ENCODE data around the gene EDRF1. TPM values are rescaled to one million over a fixed set of nuclear protein-coding genes. Genes with fewer than 3 reads are reported as not detected.

The EDRF1 gene
- total RNA-seq, 4 donors from 2014 or later, result 8.1 to 19.4 (median 10.3) TPM

DNA sequence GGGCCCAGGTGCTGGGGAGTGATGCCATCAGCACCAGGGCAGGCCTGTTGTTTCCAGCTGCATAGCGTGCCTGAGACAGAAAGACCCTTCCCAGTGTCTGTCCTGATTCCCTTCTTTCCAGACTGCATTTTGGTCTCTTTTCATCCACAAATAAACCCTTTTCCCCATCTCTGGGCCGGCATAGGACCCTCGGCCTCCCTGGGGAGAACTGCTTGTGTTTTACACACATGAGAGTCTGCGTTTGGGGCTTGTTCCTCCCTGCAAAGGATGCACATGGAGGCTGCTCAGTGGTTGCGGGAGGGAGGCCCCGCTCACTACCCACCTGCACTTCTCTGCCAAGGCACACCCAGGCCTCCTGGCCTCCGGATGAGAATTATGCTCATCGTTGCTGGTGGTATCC, 61.9 kb downstream of the EDRF1 start:
- Histone ChIP-seq H3K36me3 (no peaks in the 10 kb centered on the region), H3K27me3 (no peaks in the 10 kb centered on the region), H3K9me3 (no peaks in the 10 kb centered on the region), H3K27ac (no peak overlapping the region), H3K4me1 (no peaks in the 10 kb centered on the region), H3K4me3 (no peak overlapping the region)
- no peak for DNase-seq
- no peak for ATAC-seq
- in situ Hi-C loops (cut with MboI; ENCODE audit: low sequenced_read_pairs in 4 of 4), result no loop called here
- TF ChIP-seq CTCF (IDR thresholded peaks at IDR 0.05 in 4 of 5, conservative IDR thresholded peaks at IDR 0.05 in 1 of 5) (no peak), POLR2A (IDR thresholded peaks at IDR 0.05) (no peak)
- intact Hi-C loops (cut with DNase I; ENCODE audit: low total_unique reads), result no loop called here

DNA sequence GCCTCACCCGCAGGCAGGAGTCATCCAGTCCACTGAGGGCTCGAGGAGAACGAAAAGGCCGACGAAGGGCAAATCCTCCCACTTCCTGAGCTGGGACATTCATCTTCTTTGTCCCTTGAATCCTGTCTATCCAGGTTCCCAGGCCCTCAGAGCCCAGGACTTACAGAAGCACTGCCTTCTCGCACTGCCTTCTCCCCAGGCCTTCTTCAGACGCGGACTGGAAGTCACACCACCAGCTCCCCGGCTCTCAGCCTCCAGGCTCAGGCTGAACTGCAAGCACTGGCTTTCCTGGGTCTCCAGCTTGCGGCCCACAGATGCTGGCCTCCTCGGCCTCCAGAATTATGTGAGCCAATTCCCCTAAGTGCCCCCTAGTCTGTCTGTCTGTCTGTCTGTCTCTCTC, 62.5 kb downstream of the EDRF1 start:
- no peaks in the 10 kb centered on the region for H3K9me3 ChIP-seq
- no peaks in the 10 kb centered on the region for H3K4me1 ChIP-seq
- H3K27ac ChIP-seq, result no peak overlapping the region
- H3K36me3 ChIP-seq, result no peaks in the 10 kb centered on the region
- in situ Hi-C loops (cut with MboI; ENCODE audit: low sequenced_read_pairs in 4 of 4), result no loop called here
- TF ChIP-seq CTCF (IDR thresholded peaks at IDR 0.05 in 4 of 5, conservative IDR thresholded peaks at IDR 0.05 in 1 of 5) (no peak), POLR2A (IDR thresholded peaks at IDR 0.05) (no peak)
- intact Hi-C loops (cut with DNase I; ENCODE audit: low total_unique reads), result no loop called here
- H3K27me3 ChIP-seq, result no peaks in the 10 kb centered on the region
- no peak overlapping the region for H3K4me3 ChIP-seq
- DNase-seq (no peak), ATAC-seq (no peak)

DNA sequence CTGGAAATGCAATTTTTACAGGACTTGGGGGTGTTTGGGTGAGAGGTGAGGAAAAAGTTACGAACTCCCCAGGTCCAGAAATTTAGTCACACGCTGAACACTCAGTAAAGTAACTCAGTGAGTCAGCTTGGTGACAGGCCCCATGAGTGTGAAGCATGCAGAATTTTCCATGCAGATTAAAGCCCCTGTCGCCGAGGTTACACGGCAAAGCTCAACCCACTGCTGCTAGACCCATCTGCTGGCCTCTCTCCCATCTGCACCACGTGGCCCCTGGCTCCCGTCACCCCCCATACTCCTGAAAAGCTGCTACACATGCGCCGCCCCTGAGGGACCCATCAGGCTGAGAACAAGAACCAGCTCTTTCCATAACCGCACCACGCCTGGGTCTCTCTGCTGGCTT, 63.1 kb downstream of the EDRF1 start:
- intact Hi-C loops (cut with DNase I; ENCODE audit: low total_unique reads), result no loop called here
- in situ Hi-C loops (cut with MboI; ENCODE audit: low sequenced_read_pairs in 4 of 4), result no loop called here
- Histone ChIP-seq H3K4me1 (no peaks in the 10 kb centered on the region), H3K36me3 (peaks cover 0 to 2% of the 10 kb centered on the region in 2 donors), H3K9me3 (no peaks in the 10 kb centered on the region), H3K27me3 (no peaks in the 10 kb centered on the region), H3K27ac (no peak overlapping the region), H3K4me3 (no peak overlapping the region)
- no peak for TF ChIP-seq CTCF (IDR thresholded peaks at IDR 0.05 in 4 of 5, conservative IDR thresholded peaks at IDR 0.05 in 1 of 5)
- TF ChIP-seq POLR2A (IDR thresholded peaks at IDR 0.05), result no peak
- ATAC-seq (no peak), DNase-seq (no peak)

DNA sequence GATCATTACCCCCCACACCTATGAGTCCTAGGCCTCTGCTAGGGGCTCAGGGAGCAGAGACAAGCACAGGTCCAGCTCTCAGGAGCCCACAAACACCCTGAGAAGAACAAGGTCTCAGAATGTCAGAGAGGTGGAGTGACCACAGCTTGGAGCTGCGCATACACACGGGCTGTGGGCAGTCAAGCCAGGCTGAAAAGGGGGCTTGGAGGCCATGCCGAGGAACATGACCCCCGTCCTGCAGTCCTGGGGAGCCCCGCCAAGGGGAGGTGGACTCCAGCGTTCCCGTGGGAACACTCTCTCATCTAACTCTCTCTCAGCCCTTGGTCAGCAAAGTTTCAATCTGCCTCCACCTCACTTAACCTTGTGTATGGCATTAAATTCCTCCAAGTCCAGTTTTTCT, 63.9 kb downstream of the EDRF1 start:
- Histone ChIP-seq H3K9me3 (no peaks in the 10 kb centered on the region), H3K27ac (no peak overlapping the region), H3K27me3 (no peaks in the 10 kb centered on the region), H3K4me1 (no peaks in the 10 kb centered on the region), H3K4me3 (no peak overlapping the region), H3K36me3 (peaks cover 0 to 10% of the 10 kb centered on the region in 2 donors)
- DNase-seq, result no peak
- ATAC-seq, result no peak
- in situ Hi-C loops (cut with MboI; ENCODE audit: low sequenced_read_pairs in 4 of 4) (no loop called here), intact Hi-C loops (cut with DNase I; ENCODE audit: low total_unique reads) (no loop called here)
- no peak for TF ChIP-seq POLR2A (IDR thresholded peaks at IDR 0.05)

GRCh38 chr10:125783957-125784356, 64.4 kb downstream of the EDRF1 start:
- in situ Hi-C loops (cut with MboI; ENCODE audit: low sequenced_read_pairs in 4 of 4) (no loop called here), intact Hi-C loops (cut with DNase I; ENCODE audit: low total_unique reads) (no loop called here)
- Histone ChIP-seq H3K9me3 (no peaks in the 10 kb centered on the region), H3K4me3 (no peak overlapping the region), H3K27me3 (no peaks in the 10 kb centered on the region), H3K4me1 (no peaks in the 10 kb centered on the region), H3K27ac (no peak overlapping the region), H3K36me3 (peaks cover 0 to 15% of the 10 kb centered on the region in 2 donors)
- TF ChIP-seq POLR2A (IDR thresholded peaks at IDR 0.05) (no peak), CTCF (IDR thresholded peaks at IDR 0.05 in 4 of 5, conservative IDR thresholded peaks at IDR 0.05 in 1 of 5) (no peak)
- ATAC-seq (no peak), DNase-seq (no peak)
